Measurements from ENCODE around the gene ACTRT2. TPM values are rescaled to one million over a fixed set of nuclear protein-coding genes. Genes with fewer than 3 reads are reported as not detected.
A peak's percentile ranks its signal among the peaks of the same experiment; 100 is the strongest.

The ACTRT2 gene
- total and polyA plus RNA-seq, 9 donors: not detected

DNA sequence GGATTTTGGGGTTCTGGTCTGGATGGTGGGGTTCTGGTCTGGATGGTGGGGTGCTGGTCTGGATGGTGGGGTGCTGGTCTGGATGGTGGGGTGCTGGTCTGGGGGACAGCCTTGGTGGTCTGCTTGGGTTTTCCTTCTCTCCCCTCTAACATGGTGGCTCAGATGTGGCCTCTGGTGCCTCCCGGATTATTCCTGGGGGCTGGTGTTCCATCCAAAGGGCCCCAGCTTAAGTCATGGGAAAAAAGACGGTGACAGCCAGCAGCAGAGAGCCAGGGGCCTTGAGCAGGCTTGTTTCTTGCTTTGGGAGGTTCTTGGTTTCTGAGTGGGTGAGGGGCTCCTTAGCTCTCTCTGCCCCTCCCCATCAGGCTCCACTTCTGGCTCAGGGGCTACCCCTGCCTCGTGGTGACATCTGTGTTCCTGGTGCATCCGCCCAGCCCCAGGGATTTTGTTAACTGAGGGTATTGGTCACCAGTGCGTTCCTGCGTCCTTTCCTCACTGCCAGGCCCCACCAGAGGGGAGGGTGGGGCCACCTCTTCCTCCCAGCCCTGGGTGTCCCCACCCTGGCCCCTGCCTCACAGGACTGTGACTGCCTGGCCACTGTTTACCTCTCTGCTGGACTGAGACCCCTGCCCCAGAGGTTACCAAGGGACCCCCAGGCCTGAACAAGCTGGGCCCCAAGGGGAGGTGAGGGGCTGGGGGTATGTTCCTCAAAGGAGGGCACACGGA lies 43.2 kb upstream of the ACTRT2 start:
- Histone ChIP-seq H3K4me1 (ENCODE audit: insufficient read depth) (peaks cover 6% of the 10 kb centered on the region), H3K4me3 (no peak overlapping the region), H3K9me3 (no peaks in the 10 kb centered on the region), H3K36me3 (no peaks in the 10 kb centered on the region), H3K27me3 (no peaks in the 10 kb centered on the region), H3K27ac (no peak overlapping the region)
- intact Hi-C loops (cut with DNase I): no loop called here
- 70 to 89% (median 82%) methylated on average over 6 to 7 of the region's 7 CpGs for WGBS, 3 donors
- DNase-seq: no peak
- TF ChIP-seq EP300 (IDR thresholded peaks at IDR 0.05) (no peak), POLR2A (IDR thresholded peaks at IDR 0.05) (no peak)
- TF ChIP-seq, protein P1, sequence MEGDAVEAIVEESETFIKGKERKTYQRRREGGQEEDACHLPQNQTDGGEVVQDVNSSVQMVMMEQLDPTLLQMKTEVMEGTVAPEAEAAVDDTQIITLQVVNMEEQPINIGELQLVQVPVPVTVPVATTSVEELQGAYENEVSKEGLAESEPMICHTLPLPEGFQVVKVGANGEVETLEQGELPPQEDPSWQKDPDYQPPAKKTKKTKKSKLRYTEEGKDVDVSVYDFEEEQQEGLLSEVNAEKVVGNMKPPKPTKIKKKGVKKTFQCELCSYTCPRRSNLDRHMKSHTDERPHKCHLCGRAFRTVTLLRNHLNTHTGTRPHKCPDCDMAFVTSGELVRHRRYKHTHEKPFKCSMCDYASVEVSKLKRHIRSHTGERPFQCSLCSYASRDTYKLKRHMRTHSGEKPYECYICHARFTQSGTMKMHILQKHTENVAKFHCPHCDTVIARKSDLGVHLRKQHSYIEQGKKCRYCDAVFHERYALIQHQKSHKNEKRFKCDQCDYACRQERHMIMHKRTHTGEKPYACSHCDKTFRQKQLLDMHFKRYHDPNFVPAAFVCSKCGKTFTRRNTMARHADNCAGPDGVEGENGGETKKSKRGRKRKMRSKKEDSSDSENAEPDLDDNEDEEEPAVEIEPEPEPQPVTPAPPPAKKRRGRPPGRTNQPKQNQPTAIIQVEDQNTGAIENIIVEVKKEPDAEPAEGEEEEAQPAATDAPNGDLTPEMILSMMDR (IDR thresholded peaks at IDR 0.05): no peak

DNA sequence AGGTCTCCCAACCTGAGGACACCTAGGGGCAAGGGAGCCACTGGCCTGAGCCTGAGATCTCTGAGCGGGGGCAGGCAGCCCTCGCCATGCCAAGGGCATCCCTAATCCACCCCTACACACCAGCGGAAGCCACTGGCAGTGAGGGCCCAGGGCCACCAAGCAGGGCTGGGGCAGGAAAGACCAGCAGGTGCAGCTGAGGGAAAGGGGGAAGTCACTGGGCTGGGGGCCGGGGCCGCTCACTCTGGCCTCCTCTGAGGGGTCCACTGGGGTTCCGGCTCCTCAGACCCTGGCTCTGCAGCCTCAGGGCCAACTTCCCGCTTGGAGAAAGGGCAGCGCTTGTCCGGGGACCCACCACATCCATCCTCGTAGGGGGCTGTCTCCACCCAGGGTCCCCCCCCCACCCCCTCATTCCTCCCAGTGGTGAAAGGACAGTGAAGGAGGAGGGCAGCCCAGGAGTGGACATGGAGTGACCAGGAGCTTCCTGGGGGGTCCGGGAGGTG lies 42.5 kb upstream of the ACTRT2 start:
- no peak overlapping the region for H3K4me3 ChIP-seq
- 94 to 95% (median 94%) methylated on average over 8 to 11 of the region's 11 CpGs for WGBS, 3 donors
- H3K27ac ChIP-seq: no peak overlapping the region
- intact Hi-C loops (cut with DNase I): no loop called here
- no peaks in the 10 kb centered on the region for H3K27me3 ChIP-seq
- H3K9me3 ChIP-seq: no peaks in the 10 kb centered on the region
- TF ChIP-seq POLR2A (IDR thresholded peaks at IDR 0.05): no peak
- H3K4me1 ChIP-seq (ENCODE audit: insufficient read depth): peaks cover 6% of the 10 kb centered on the region
- DNase-seq: peak in 1 of 5 donors; percentile 4
- no peaks in the 10 kb centered on the region for H3K36me3 ChIP-seq

DNA sequence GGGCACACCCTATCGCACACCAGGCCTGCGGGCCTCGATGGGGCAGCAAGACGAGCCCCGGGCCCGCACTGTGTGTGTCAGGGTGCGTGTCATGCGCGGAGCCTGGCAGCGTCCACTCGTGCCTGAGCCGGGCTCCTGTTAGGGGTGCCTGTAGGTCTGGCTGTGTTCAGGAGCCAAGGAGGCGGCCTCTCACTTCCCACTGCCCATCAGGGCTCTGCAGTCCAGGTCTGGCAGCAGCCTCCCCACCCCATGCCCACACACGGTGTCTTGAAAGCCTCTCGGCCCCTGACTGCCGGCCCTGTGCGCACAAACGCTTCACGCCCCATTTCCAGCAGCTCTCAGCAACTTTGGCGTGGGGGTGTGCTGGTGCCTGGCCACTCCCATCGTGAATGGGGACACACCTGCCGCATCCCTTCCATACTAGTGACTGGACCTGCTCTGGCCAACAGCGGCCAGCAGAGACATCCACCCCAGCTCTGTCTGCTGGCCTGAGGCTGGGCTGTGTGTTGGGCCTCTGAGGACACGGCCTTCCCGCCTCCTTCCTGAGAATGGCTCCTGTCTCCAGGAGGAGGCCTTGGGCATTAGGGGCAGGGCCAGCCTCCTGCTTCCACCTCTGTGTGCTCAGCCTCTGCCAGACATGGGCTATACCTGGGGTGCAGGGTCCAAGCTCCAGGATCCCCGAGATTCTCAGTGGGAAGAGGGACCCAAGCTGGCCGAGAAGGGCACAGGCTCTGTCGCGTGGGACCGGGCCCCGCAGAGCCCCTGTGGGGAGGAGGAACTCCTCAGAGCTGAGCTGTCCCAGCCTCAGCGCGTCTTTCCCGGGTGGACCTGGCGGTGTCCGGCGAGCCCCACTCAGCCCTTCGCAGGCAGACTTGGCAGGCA lies 41.8 kb upstream of the ACTRT2 start:
- H3K4me1 ChIP-seq (ENCODE audit: insufficient read depth): peaks cover 6% of the 10 kb centered on the region
- WGBS, 3 donors: 65 to 73% (median 71%) methylated on average over 27 to 38 of the region's 38 CpGs

DNA sequence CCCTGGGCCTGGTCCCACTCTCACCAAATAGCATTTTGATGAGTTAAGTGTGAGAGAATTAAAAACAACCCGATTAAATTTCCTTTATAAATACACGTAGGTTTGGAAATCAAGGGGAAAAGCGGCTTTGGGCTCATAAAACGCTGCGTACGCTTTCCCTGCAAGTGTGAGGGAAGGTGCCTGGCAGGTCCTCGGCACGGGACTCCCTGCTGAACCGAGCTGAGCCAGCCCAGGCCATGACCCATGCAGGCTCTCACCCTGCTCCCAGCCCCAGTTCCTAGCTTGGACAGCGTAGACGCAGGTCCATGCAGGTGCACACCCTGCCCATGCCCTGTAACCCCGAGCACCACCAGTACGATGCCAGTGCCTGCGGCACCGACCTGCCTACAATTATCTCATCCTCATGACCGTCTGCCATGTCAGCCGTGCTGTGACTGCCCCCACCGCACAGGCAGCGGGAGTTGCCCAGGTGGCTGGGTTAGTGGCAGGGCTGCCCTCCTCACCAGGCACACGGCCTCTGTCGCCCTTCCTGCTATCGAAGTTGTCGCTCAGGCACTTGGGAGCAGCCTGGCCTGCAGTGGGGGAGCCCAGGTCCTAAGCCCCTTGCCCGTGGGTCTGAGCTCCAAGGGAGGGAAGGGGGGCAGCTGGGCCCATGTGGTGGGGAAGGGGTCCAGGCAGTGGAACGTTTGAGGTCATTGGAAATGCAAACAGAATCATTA lies 41.0 kb upstream of the ACTRT2 start:
- TF ChIP-seq EP300 (IDR thresholded peaks at IDR 0.05) (no peak), POLR2A (IDR thresholded peaks at IDR 0.05) (no peak)
- TF ChIP-seq, protein P1 (IDR thresholded peaks at IDR 0.05): no peak
- intact Hi-C loops (cut with DNase I): no loop called here
- Histone ChIP-seq H3K27ac (no peak overlapping the region), H3K36me3 (no peaks in the 10 kb centered on the region), H3K9me3 (no peaks in the 10 kb centered on the region), H3K4me3 (no peak overlapping the region), H3K4me1 (ENCODE audit: insufficient read depth) (peaks cover 6% of the 10 kb centered on the region), H3K27me3 (no peaks in the 10 kb centered on the region)
- WGBS, 3 donors: 31 to 52% (median 33%) methylated on average over 25 of the region's 25 CpGs
- peak in 2 of 5 donors; percentile 2 to 3 for DNase-seq

More for the DNA sequence above, 41.8 kb upstream of the ACTRT2 start:
- Histone ChIP-seq H3K9me3 (no peaks in the 10 kb centered on the region), H3K4me3 (no peak overlapping the region), H3K36me3 (no peaks in the 10 kb centered on the region), H3K27me3 (no peaks in the 10 kb centered on the region), H3K27ac (no peak overlapping the region)
- intact Hi-C loops (cut with DNase I): no loop called here
- no peak for TF ChIP-seq POLR2A (IDR thresholded peaks at IDR 0.05)
- peak in 1 of 5 donors; percentile 10 for DNase-seq

DNA sequence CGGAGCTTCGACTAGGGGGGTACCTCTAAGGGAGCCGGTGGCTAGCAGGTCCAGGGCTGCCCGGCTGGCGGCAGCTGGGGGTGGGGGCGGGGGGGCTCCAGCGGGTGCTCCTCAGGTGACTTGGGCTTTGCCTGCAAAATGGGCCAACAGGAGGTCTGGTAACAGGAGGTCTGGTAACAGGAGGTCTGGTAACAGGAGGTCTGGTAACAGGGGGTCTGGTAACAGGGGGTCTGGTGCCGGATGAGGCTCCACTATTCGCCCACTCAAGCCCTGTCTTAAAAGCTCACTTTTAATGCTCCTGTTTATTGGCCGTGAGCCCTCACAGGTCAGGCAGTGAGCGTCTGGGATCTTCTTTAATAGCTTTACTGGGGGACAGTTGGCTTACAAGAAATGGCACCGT lies 40.4 kb upstream of the ACTRT2 start:
- WGBS, 3 donors: 35 to 59% (median 43%) methylated on average over 11 to 12 of the region's 12 CpGs

More for the DNA sequence above, 40.4 kb upstream of the ACTRT2 start:
- no peaks in the 10 kb centered on the region for H3K9me3 ChIP-seq
- DNase-seq: peak in 1 of 5 donors; percentile 6
- H3K27me3 ChIP-seq: no peaks in the 10 kb centered on the region
- H3K36me3 ChIP-seq: no peaks in the 10 kb centered on the region
- intact Hi-C loops (cut with DNase I): no loop called here
- peaks cover 3% of the 10 kb centered on the region for H3K4me1 ChIP-seq (ENCODE audit: insufficient read depth)
- TF ChIP-seq, protein P1 (IDR thresholded peaks at IDR 0.05): no peak
- TF ChIP-seq POLR2A (IDR thresholded peaks at IDR 0.05): no peak
- TF ChIP-seq EP300 (IDR thresholded peaks at IDR 0.05): no peak
- no peak overlapping the region for H3K4me3 ChIP-seq
- H3K27ac ChIP-seq: no peak overlapping the region
